H9 (cell line): Measurements from ENCODE around the gene ACYP2. TPM values are rescaled to one million over a fixed set of nuclear protein-coding genes. Genes with fewer than 3 reads are reported as not detected.

Experiments
- DNase-seq: peaks from one replicate; pipeline ENCODE4 v3.0.0-alpha.2; 2017
- H2AFZ ChIP-seq: one replicate; pipeline ENCODE4 v1.6.1; 2013; ENCODE audit warnings: mild to moderate bottlenecking, low read length, control low read depth, moderate library complexity
- H2AK5ac ChIP-seq: 2 replicates; pipeline ENCODE4 v1.6.1; 2013; ENCODE audit warnings: low read length, control low read depth, mixed read lengths; ENCODE audit not compliant: insufficient read length
- H2BK120ac ChIP-seq: one replicate; pipeline ENCODE4 v1.6.1; 2013; ENCODE audit warnings: low read depth, mild to moderate bottlenecking, low read length, control low read depth, inconsistent platforms; ENCODE audit not compliant: poor library complexity, severe bottlenecking
- H2BK12ac ChIP-seq: 2 replicates; pipeline ENCODE4 v1.6.1; 2013; ENCODE audit warnings: low read length, control low read depth, mixed read lengths, low read depth; ENCODE audit not compliant: insufficient read length
- H2BK15ac ChIP-seq: 2 replicates; pipeline ENCODE4 v1.6.1; 2013; ENCODE audit warnings: low read depth, low read length, control low read depth
- H2BK20ac ChIP-seq: one replicate; pipeline ENCODE4 v1.6.1; 2013; ENCODE audit warnings: low read depth, mild to moderate bottlenecking, low read length, control low read depth, inconsistent platforms; ENCODE audit not compliant: poor library complexity, severe bottlenecking
- H2BK5ac ChIP-seq: 2 replicates; pipeline ENCODE4 v1.6.1; 2013; ENCODE audit warnings: low read length, control low read depth, mixed read lengths; ENCODE audit not compliant: insufficient read length
- H3K14ac ChIP-seq: 2 replicates; pipeline ENCODE4 v1.6.1; 2013; ENCODE audit warnings: low read length, control low read depth; ENCODE audit not compliant: insufficient read depth
- H3K18ac ChIP-seq: 2 replicates; pipeline ENCODE4 v1.6.1; 2013; ENCODE audit warnings: low read depth, mild to moderate bottlenecking, mixed read lengths, low read length, control low read depth; ENCODE audit not compliant: insufficient read length
- H3K23ac ChIP-seq: 2 replicates; pipeline ENCODE4 v1.6.1; 2013; ENCODE audit warnings: low read length, control low read depth, mixed read lengths, low read depth; ENCODE audit not compliant: insufficient read length
- H3K23me2 ChIP-seq: 2 replicates; pipeline ENCODE4 v1.6.1; 2013; ENCODE audit warnings: low read depth, mild to moderate bottlenecking, mixed read lengths, low read length, control low read depth; ENCODE audit not compliant: insufficient read length, poor library complexity, severe bottlenecking
- H3K27ac ChIP-seq: 2 replicates; pipeline ENCODE4 v1.5.1; 2013; ENCODE audit warnings: low read length, control low read depth, mixed read lengths, low read depth; ENCODE audit not compliant: insufficient read length
- H3K27me3 ChIP-seq: 2 replicates; pipeline ENCODE4 v1.6.1; 2013; ENCODE audit warnings: low read length, control low read depth, inconsistent platforms; ENCODE audit not compliant: insufficient read depth
- H3K4ac ChIP-seq: 2 replicates; pipeline ENCODE4 v1.6.1; 2013; ENCODE audit warnings: low read depth, mild to moderate bottlenecking, control low read depth, inconsistent platforms, low read length, moderate library complexity
- H3K4me1 ChIP-seq: 2 replicates; pipeline ENCODE4 v1.6.1; 2013; ENCODE audit warnings: low read length, control low read depth, inconsistent platforms; ENCODE audit not compliant: insufficient read depth
- H3K4me2 ChIP-seq: 2 replicates; pipeline ENCODE4 v1.6.1; 2013; ENCODE audit warnings: low read length, control low read depth, mixed read lengths; ENCODE audit not compliant: insufficient read length, insufficient read depth
- H3K56ac ChIP-seq: 2 replicates; pipeline ENCODE4 v1.6.1; 2013; ENCODE audit warnings: low read depth, mild to moderate bottlenecking, mixed read lengths, low read length, control low read depth; ENCODE audit not compliant: insufficient read length
- H3K79me1 ChIP-seq: 2 replicates; pipeline ENCODE4 v1.6.1; 2013; ENCODE audit warnings: low read depth, mild to moderate bottlenecking, moderate library complexity, low read length, control low read depth, inconsistent platforms; ENCODE audit not compliant: insufficient read depth, poor library complexity, severe bottlenecking
- H3K79me2 ChIP-seq: 2 replicates; pipeline ENCODE4 v1.6.1; 2013; ENCODE audit warnings: low read length, control low read depth, inconsistent platforms; ENCODE audit not compliant: insufficient read depth
- H3K9ac ChIP-seq: 2 replicates; pipeline ENCODE4 v1.6.1; 2013; ENCODE audit warnings: low read length, control low read depth, mixed read lengths; ENCODE audit not compliant: insufficient read length; ENCODE audit errors: extremely low read depth
- H3K9me3 ChIP-seq: one replicate; pipeline ENCODE4 v1.6.1; 2013; ENCODE audit warnings: low read depth, low read length, inconsistent platforms; ENCODE audit not compliant: control insufficient read depth
- H3T11ph ChIP-seq: one replicate; pipeline ENCODE4 v1.6.1; 2013; ENCODE audit warnings: mild to moderate bottlenecking, low read length, control low read depth, inconsistent platforms
- H4K20me1 ChIP-seq: one replicate; pipeline ENCODE4 v1.6.1; 2013; ENCODE audit not compliant: control insufficient read depth, insufficient read length, insufficient read depth
- H4K5ac ChIP-seq: 2 replicates; pipeline ENCODE4 v1.6.1; 2013; ENCODE audit warnings: low read depth, mild to moderate bottlenecking, mixed read lengths, low read length, control low read depth; ENCODE audit not compliant: insufficient read length
- H4K8ac ChIP-seq: replicated peaks from 2 replicates; pipeline ENCODE4 v1.6.1; 2013; ENCODE audit warnings: low read length, control low read depth, mixed read lengths, low read depth; ENCODE audit not compliant: insufficient read length
- H4K91ac ChIP-seq: 2 replicates; pipeline ENCODE4 v1.6.1; 2013; ENCODE audit warnings: low read depth, mild to moderate bottlenecking, moderate library complexity, mixed read lengths, low read length, control low read depth; ENCODE audit not compliant: insufficient read length
- H3K27ac Mint-ChIP-seq, 3 experiments: 2 replicates in 2 of 3; 3 replicates in 1 of 3; pipeline ENCODE4 v1.8.0; 2020 to 2021; ENCODE audit warnings: mixed read lengths in 3 of 3, mild to moderate bottlenecking in 1 of 3, moderate library complexity in 1 of 3
- H3K27me3 Mint-ChIP-seq: 2 replicates; pipeline ENCODE4 v1.8.0; 2021; ENCODE audit warnings: low read depth, mild to moderate bottlenecking, moderate library complexity, mixed read lengths
- H3K36me3 Mint-ChIP-seq, 3 experiments: 2 replicates in 2 of 3; 3 replicates in 1 of 3; pipeline ENCODE4 v1.8.0; 2020 to 2021; ENCODE audit warnings: low read depth in 3 of 3, mixed read lengths in 3 of 3; ENCODE audit not compliant: insufficient read depth in 1 of 3
- H3K4me1 Mint-ChIP-seq, 2 experiments: 2 replicates each; pipeline ENCODE4 v1.8.0; 2020; ENCODE audit warnings: mixed read lengths in 2 of 2
- H3K4me3 Mint-ChIP-seq, 2 experiments: 2 replicates in 1 of 2; 3 replicates in 1 of 2; pipeline ENCODE4 v1.8.0; 2020 to 2021; ENCODE audit warnings: mild to moderate bottlenecking in 2 of 2, mixed read lengths in 2 of 2, moderate library complexity in 1 of 2
- H3K9me3 Mint-ChIP-seq, 2 experiments: 2 replicates in 1 of 2; 3 replicates in 1 of 2; pipeline ENCODE4 v1.8.0; 2020; ENCODE audit warnings: mild to moderate bottlenecking in 2 of 2, mixed read lengths in 2 of 2, moderate library complexity in 1 of 2
- CTCF ChIP-seq: fragments of 200-600 bp; sonication (generic); conservative IDR thresholded peaks from 3 replicates; pipeline ENCODE4 v1.8.0; 2021; ENCODE audit warnings: antibody characterized with exemption, mild to moderate bottlenecking
- WGBS: extraction: QIAGEN DNeasy Blood & Tissue Kit; methylation state at CpG from one replicate; pipeline ENCODE4 v1.1.7; 2013; ENCODE audit warnings: missing lambda C conversion rate, low lambda C conversion rate, mixed read lengths; ENCODE audit not compliant: insufficient read length; ENCODE audit errors: extremely low coverage; 5-methylcytosine and 5-hydroxymethylcytosine counted together
- total RNA-seq: library from RNA; stranded (reverse); gene quantifications from 2 replicates; pipeline ENCODE4 v1.2.1, GENCODE V29; 2021

The ACYP2 gene
- total RNA-seq, 1 experiment from 2014 or later: 3.2 TPM

GRCh38 chr2:54099829-54100585, 15.4 kb upstream of the ACYP2 start:
- Histone ChIP-seq H3K14ac (no peak overlapping the region), H3K56ac (no peak overlapping the region), H3K27ac (no peak overlapping the region), H4K5ac (no peak overlapping the region), H2AK5ac (no peak overlapping the region), H4K20me1 (no peaks in the 10 kb centered on the region), H3K9me3 (no peaks in the 10 kb centered on the region), H3K23me2 (no peaks in the 10 kb centered on the region), H3K18ac (no peak overlapping the region), H4K8ac (no peak overlapping the region), H3T11ph (no peak overlapping the region), H2AFZ (no peak overlapping the region), H3K79me1 (no peaks in the 10 kb centered on the region), H2BK15ac (no peak overlapping the region), H3K27me3 (no peaks in the 10 kb centered on the region), H3K79me2 (no peaks in the 10 kb centered on the region), H2BK12ac (no peak overlapping the region), H3K4ac (no peak overlapping the region), H2BK20ac (no peak overlapping the region), H3K23ac (no peak overlapping the region), H3K4me1 (no peaks in the 10 kb centered on the region; the same call in 1 of the 2 replicates), H2BK5ac (no peak overlapping the region), H4K91ac (no peak overlapping the region), H3K9ac (no peak overlapping the region), H2BK120ac (no peak overlapping the region), H3K4me2 (no peak overlapping the region)
- TF ChIP-seq CTCF: no peak
- peaks cover 4 to 5% of the 10 kb centered on the region in 2 experiments for H3K4me1 Mint-ChIP-seq
- no peaks in the 10 kb centered on the region; the same call in 1 of the 2 replicates for H3K27me3 Mint-ChIP-seq
- peaks cover 7 to 11% of the 10 kb centered on the region in 2 experiments for H3K9me3 Mint-ChIP-seq
- no CpG with 5 or more reads among the region's 6 CpGs for WGBS
- peaks cover 5 to 11% (median 7%) of the 10 kb centered on the region in 3 experiments; a peak in 6 of 7 replicates for H3K36me3 Mint-ChIP-seq
- no peak for DNase-seq
- H3K27ac Mint-ChIP-seq: no peak overlapping the region
- no peak overlapping the region for H3K4me3 Mint-ChIP-seq
